GM21825 (cell line): ENCODE data around the gene METTL24.
"Not testable (repeated sequence)": the region's sequence is repeated elsewhere in the genome, so short reads cannot be mapped to it uniquely, and the experiment has no call there.

ENCODE experiments used
- ATAC-seq: cut with Tn5 transposase; IDR thresholded peaks from one replicate; pipeline ENCODE4 v1.9.1; 2021; ENCODE audit warnings: mild to moderate bottlenecking, moderate library complexity; ENCODE audit not compliant: unreplicated experiment

The METTL24 gene

DNA sequence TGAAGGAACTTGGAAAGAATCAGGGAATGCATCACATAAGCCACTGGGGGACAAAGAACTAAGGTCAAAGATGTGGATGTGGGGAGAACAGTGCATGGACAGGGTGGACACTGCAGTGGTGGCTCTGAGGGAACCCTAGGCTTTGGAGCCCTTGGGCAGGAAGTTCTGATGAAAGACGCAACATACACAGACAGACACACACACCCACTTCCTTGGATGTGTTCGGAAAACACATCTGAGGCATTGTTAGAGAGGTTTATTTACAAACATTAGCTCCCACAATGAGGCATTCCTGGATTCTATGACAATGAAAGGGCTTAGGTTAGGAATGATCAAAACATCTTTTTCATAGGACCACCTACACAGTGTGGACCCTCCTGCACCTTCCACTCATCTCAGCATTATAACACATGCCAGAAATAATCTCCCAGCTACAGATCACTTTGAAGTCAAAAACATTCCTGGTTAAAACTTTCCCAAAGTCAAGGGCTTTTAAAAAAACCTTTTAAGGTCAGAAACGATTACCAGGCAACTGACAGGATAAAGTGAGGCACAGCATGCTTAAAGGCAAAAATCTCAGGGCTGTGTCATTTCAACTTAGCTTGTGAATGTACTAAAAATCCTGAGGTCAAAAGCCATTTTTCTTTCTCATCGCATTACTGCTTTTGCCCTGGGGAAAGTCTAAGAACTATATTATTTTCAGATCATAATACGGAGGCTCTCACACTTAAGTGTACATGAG lies 6.4 kb upstream of the METTL24 start:
- no peak for ATAC-seq

DNA sequence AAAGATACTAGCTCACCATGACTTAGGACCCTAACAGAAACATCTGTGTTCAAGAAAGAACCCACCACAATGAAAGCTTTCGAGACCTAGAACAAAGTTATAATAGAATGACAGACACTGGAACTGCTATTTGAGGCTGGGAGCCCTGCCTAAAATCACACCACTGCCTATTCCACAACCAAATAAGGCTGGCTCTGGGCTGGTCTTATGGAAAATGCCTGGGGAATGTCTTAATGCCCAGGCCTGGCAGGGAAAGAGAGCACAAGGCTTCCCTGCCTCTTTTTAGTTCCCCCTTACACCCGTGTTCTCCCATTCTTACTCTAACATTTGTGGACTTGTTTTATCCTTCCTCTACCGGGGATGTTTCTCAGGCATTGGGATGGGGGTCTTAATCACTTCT lies 5.6 kb upstream of the METTL24 start:
- no peak for ATAC-seq

- ATAC-seq = no peak
These were observed 2.5 kb upstream of the METTL24 start for GRCh38 chr6:110360676-110361075.

DNA sequence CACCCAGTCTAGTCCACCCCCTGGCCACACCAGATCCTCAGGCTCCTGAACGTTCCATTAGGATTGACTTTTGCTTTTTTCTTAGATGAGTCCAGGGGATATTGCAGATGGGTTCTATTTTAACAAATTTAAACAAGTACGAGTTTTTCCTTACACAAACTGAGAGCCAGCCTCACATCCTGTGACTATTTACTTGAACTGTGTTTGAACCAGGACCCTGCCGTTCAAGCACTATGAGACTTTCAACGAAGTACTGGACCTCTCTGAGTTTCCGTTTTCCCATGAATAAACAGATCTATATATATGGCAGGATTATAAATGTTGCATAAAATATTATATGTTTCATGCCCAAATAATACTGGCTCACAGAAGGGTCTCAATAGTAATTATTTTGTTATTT lies 1.4 kb upstream of the METTL24 start:
- ATAC-seq = no peak

DNA sequence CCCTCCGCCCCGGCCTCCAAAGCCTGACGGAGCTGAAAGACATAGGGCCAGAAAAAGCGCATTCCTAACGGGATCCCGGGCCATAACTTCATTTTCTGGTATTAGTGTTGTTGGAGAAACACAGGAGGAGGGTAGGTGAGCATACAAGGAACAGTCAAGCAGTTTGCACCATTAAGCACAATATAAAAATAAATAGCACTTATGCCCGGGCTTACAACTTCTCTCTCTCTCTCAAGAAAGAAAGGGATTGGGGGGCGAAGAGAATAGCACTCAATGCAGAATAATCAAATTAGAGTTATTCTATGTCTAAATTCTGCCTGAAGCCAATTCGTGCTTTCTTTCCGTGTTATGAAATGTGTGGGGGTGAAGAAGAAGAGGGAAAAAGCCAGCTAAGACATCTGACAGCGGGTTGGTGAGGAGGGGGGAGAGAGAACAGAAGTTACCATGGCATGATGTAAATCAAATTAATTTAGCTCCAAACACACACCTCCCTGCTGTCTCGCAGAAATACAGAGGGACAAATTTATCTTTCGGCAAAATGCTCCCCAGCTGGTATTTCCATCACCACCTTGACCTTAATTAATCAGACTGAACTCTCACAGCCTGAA lies 508 bp upstream of the METTL24 start:
- ATAC-seq = no peak

DNA sequence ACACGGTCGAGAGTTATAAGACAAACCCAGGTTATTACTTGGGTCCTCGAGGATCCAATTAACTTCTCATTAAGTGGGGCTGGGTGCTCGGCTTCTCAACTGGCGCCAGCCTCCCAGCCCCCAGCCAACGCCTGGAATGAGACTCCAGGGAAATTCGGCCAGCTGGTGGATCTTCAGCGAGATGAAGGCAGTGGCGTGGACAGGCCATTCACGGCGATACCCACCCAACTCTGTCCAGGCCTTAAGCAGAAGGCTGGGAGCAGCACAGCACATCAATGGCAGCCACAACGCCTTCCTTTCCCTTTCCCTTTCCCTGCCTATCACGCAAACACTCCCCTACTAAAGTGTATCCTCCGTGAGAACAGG lies 868 bp downstream of the METTL24 start:
- ATAC-seq = no peak

DNA sequence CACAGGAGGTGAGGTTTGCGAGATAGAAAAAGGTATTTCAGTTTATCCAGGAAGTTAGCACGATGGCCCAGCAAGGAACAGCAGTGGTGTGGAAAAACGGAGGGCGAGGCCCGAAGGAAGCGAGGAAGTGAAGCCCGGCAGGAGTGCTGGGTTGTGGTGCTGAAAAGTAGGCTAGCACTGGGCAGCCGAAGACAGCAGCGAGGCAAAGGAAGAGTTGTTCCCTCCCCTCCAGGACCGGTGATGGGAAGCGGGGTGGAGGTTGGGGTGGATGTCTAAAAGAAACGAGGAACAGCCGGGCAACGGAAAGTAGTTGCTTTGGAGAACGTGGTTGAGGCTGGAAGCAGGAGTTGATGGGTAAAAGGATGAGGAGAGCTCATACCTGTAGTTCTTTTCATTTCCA lies 1.4 kb downstream of the METTL24 start:
- ATAC-seq = no peak

- ATAC-seq = no peak
These were observed 2.4 kb downstream of the METTL24 start for GRCh38 chr6:110355727-110356126.

DNA sequence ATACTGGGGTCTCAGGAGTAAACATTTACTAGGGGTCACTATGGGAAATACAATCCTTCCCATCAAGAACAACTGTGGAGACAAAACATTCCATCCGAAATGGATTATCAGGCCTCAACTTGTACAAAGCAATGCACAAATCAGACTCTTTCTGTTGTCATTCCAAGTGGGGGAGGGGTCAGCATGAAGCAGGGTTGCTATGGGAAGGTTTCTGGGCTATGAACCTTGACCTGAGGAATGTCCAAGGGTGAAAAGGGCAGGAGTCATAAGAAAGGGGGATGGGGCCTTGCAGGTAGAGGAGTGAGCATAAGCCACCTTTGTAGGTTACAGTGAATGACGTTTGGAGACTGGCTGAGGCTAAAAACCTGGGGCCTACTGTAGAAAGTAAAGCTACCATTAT lies 3.1 kb downstream of the METTL24 start:
- no peak for ATAC-seq

DNA sequence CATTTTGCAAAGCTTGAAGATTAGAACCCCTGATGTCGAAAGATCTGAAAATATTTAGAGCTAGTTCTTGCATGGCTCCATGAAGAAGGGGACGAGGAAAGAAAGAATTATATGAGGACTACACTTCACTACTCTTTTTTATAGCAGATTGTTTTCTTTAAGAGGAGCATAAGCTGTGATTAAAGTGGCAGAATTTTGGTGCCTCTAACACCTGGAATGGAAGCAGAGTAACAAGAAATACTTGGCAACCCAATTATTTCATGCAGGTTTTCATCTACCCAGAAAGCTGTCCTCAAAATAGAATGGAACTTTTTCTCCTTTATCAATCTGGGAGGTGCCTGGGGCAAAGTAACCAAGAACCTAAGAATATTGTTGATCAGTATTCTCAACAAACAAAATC lies 4.0 kb downstream of the METTL24 start:
- no peak for ATAC-seq

DNA sequence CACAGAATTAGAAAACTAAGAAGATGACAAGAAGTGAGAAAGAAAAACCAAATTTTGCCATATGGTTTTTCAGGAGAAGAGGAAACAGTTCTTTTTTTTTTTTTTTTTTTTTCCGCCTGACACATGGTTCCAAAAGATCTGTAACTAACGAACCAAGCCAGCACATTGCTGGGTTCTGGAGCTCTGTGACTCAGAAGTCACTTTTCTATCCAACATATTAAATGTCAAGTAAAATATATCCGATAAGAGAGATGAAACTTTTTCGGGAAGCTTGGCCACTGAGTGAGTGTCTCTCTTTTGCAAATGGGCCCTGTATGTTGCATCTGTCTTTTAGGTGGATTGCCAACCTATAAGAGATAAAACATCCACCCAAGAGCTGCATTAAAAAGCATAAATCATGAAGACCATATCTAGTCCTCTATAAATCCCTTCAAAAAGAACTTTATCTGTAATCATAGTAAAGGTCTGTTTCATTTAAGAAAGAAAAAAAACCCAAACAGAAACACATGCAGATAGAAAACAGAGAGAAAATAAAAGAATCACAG lies 4.6 kb downstream of the METTL24 start:
- ATAC-seq = no peak

DNA sequence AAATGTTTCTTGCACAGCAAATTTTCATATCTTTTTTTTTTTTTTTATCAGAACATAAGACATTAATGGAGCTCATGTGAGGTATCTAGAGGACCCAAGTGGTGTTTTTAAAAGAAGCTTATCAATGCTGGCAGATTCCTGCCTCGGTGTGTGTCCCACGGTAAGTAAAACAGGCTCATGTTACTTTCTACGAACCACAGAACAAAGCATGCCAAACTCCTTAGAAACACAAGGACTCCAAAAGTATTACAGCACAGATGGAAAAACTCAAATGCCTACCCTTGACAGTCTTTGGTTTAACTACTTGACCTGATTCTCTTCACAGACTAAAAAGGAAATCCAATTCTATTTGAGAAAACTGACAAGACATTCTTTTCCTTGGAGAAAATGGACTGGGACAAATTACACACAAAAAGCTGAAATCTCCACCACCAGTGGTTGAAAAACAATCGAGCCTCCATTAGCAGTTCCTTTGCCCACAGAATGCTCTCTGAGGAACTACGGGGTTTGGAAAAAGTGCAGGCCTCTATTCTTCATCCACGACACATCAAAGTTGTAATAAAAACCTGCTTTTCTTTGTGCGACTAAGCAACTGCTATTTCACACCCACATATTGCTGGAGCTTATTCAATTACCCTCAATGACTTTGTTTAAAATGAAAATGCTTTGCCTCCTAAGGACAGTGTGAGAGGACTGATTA lies 5.4 kb downstream of the METTL24 start:
- no peak for ATAC-seq

DNA sequence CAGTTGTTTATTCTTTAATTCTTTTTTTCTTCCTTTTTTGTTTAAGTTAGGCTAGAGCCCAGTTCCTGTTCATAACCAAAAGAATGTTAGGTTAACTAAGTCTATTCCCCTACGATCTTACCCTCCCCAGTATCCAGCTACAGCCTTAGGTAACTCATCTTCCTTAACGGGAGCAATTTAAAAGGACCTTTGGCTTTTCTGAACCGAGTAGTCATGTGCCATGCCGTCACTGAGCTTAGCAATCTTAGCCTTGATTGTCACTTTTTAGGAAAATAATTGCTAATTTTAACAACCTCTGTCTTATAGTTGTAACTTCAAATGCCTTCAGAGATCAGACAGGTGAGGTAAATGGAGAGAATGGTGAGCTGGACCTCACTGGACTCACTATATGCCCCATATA lies 6.2 kb downstream of the METTL24 start:
- no peak for ATAC-seq

- no peak for ATAC-seq
These were observed 6.6 kb downstream of the METTL24 start for GRCh38 chr6:110351546-110351945.

GRCh38 chr6:110350593-110350992 lies 7.6 kb downstream of the METTL24 start:
- ATAC-seq = not testable (repeated sequence)

GRCh38 chr6:110348961-110349690 lies 9.0 kb downstream of the METTL24 start:
- no peak for ATAC-seq

DNA sequence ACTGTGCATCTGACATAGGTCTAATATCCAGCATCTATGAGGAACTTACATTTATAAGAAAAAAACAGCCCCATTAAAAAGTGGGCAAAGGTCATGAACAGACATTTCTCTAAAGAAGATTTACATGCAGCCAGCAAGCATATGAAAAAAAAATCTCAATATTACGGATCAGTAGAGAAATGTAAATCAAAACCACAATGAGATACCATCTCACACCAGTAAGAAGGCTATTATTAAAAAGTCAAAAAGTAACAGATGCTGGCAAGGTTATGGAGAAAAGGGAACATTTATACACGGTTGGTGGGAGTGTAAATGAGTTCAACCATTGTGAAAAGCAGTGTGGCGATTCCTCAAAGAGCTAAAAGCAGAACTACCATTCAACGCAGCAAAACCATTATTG lies 13.1 kb downstream of the METTL24 start:
- ATAC-seq = no peak

GRCh38 chr6:110342759-110343158 lies 15.4 kb downstream of the METTL24 start:
- ATAC-seq = no peak

- no peak for ATAC-seq
These were observed 16.2 kb downstream of the METTL24 start for GRCh38 chr6:110341663-110342596.

DNA sequence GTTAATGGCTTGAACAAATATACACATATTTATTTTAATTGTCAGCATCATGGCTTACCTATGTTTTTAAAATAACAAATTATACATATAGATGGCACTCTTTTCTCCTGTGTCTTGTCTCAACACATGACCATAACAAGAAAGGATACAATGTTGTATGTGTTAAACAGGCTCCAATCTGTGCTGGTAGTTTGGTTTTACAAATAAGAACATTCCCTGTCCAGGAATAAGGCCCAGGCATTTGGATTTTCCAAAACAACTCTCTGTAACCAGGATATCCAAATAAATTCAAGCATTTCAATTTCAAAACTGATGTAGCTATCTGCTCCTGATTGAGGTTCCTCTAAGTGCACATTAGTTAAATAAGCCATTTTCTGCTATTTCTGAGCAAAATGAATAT lies 17.1 kb downstream of the METTL24 start:
- no peak for ATAC-seq
